Measurements from ENCODE around the gene CCDC122.

Gene CCDC122

DNA sequence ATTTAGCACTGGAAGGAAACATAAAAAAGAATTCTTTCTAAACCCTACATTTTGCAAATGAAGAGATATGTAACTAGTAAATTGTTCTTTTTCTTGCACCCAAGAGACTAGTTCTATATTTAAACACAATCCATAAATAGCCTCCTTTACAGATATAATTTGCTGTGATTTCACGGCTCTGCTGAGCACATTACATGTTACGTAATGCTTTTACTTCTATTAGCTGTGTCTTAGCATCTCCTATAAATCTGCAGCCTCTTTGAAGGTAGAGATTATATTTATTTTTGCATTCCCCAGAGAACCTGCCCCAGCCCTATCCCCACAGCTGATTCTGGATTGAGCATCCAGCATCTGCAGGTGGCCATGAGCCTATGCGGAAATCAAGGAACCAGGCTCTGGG, 32.3 kb upstream of the CCDC122 start:
- no peak for DNase-seq (ENCODE audit: insufficient read length, low spot score)
- TF ChIP-seq, protein P1, sequence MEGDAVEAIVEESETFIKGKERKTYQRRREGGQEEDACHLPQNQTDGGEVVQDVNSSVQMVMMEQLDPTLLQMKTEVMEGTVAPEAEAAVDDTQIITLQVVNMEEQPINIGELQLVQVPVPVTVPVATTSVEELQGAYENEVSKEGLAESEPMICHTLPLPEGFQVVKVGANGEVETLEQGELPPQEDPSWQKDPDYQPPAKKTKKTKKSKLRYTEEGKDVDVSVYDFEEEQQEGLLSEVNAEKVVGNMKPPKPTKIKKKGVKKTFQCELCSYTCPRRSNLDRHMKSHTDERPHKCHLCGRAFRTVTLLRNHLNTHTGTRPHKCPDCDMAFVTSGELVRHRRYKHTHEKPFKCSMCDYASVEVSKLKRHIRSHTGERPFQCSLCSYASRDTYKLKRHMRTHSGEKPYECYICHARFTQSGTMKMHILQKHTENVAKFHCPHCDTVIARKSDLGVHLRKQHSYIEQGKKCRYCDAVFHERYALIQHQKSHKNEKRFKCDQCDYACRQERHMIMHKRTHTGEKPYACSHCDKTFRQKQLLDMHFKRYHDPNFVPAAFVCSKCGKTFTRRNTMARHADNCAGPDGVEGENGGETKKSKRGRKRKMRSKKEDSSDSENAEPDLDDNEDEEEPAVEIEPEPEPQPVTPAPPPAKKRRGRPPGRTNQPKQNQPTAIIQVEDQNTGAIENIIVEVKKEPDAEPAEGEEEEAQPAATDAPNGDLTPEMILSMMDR (IDR thresholded peaks at IDR 0.05; ENCODE audit: insufficient read depth, missing control alignments), result no peak
- FAIRE-seq, result no peak

DNA sequence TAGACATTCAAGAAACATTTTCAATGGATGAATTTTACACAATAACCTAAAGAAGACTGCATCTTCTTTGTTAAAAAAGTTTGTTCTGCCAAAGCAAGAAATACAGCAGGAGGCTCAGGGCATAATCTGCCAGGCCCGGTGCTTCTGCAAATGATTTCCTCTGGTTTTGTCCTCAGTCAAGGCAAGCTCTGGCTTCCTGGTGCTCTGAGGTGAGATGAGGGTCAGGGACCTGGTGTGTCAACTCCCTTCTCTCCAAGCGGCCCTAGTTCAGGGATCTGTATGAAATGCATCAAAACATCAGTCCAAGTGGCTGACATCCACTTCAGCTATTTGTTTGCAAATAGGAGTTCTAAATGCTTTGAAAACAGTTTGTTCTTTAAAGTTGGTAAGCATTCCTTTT, 31.7 kb upstream of the CCDC122 start:
- DNase-seq (ENCODE audit: insufficient read length, low spot score) (no peak), FAIRE-seq (no peak)
- TF ChIP-seq, protein P1 (IDR thresholded peaks at IDR 0.05; ENCODE audit: insufficient read depth, missing control alignments), result no peak

DNA sequence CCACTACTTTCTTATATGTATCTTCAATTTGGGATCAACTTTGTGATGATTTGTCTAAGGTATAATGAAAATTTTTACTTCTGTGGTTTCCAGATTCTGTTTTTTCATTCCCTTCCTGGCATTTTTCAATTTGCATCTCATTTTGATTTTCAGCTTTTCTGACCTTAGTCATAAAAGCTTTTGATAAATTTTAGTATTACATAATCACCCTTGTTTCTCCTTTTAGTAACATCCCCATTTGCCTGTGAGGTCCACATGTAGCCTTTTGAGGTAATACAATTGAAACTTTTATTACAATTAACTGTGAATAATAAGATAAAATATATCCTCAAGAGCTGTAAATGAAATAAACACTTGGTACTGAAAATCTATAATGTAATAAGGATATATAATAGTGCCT, 31.3 kb upstream of the CCDC122 start:
- no peak for FAIRE-seq
- TF ChIP-seq, protein P1 (IDR thresholded peaks at IDR 0.05; ENCODE audit: insufficient read depth, missing control alignments), result no peak
- DNase-seq (ENCODE audit: insufficient read length, low spot score), result no peak

DNA sequence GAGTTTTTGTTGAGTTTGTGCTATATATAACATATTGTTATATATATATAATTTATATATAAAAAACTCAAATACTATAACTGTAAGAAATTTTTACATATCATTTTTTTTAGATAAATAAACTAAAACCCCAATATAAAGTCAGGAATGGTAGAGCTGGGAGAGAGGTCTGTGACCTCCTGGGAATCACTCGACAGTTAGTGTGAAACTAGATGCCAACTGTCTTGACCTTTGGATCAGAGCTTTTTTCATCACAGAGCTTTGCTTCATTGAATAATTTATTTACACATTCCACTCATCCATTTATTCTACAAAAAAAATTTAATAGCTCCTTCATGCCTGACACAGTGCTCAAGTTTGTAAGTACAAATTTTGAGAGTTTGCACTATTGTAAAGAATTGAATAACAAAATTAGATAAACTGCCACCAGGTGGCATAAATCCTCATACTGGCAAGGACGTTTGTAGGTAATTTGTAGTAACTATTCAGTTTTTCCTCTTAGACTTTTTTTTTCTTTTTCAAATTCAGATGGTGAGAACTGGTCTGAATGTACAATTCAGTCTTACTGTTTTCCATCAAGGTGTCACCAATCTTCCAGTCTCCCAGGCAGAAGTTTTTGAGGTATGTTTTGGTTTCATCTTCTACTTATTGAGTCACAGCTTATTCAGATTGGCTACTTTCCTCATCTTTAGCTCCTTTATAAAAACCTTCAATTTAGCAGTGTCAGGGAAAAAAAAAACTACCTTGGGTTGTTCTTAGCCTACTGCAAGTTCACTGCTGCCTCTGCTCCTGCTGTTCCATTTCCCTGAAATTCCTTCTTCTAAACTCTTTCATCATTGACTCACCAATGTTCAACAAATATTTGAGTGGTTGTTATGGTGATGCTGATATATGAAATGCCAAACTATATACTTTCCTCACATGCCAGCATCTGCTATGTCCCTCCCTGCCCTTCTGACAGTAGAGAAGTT, 28.9 kb upstream of the CCDC122 start:
- FAIRE-seq, result no peak
- TF ChIP-seq, protein P1 (IDR thresholded peaks at IDR 0.05; ENCODE audit: insufficient read depth, missing control alignments), result peak; percentile 44
- no peak for DNase-seq (ENCODE audit: insufficient read length, low spot score)

DNA sequence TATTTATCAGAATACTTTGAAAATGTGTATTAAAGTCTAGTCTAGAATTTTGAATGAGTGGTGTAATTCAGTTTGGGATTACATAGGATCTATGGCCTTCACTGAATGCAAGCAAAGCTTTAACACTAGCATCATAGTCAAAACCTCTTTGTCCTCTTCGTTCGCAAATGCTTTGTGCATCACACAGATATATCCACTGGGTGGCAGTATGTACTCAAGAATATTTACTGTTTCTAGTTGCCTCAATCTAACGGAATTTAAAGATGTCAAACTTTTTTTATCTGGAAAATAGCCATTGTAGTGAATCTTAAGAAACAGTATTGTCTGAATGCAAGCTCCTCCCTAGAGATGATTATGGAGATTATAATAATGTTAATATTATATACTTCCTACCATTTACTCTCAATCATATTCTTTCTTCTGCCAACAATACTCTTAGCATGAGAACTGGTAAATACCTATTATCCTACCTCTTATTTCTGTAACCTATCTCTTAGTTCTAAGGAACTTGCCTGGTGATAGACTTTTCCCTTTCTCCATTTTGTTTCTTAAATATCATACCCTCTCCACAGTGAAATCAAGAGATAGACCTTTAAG, 26.0 kb upstream of the CCDC122 start:
- TF ChIP-seq, protein P1 (IDR thresholded peaks at IDR 0.05; ENCODE audit: insufficient read depth, missing control alignments), result peak; percentile 90
- FAIRE-seq, result peak; percentile 94
- no peak for DNase-seq (ENCODE audit: insufficient read length, low spot score)

DNA sequence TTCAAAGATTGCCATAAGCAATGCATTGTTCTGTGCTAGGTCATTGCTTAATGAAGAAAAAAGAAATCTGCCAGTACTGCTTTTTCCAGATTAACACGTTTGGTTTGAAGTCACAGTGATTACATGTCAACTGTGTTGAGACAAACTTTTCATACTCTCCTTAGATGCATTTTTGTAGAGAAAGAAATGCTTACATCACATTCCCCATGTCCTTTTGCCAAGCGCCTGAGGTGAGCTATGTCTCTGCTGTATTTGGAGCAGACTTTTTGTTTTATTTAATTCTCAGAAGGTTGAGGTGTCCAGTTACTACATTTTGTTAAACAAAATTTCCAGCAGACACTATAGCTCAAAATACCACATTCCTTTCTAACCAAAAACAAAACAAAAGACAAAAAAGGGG, 16.4 kb upstream of the CCDC122 start:
- TF ChIP-seq, protein P1 (IDR thresholded peaks at IDR 0.05; ENCODE audit: insufficient read depth, missing control alignments), result no peak
- FAIRE-seq (no peak), DNase-seq (ENCODE audit: insufficient read length, low spot score) (no peak)

DNA sequence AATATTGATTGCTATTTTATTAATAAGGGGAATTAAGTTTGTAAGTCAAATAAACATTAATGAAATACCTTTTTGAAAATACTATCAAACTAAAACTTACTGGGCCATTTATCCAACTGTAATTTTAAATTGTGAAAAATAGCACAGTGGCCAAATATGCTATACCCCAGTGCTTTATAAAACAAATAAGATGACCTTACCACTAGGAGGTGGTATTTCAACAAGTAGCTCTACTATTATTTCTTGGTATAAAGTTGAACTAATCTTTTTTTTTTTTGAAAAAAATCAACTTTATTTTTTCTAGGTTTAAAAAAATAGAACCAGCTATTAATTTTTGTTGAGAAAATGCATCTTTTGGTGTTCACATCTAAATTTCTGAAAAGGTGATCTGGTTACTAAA, 14.9 kb upstream of the CCDC122 start:
- TF ChIP-seq, protein P1 (IDR thresholded peaks at IDR 0.05; ENCODE audit: insufficient read depth, missing control alignments), result no peak
- no peak for FAIRE-seq
- DNase-seq (ENCODE audit: insufficient read length, low spot score), result no peak

Data from D721Med (cell line).